Heart left ventricle (tissue), 16 donors: ENCODE measurements around the gene NPY2R. TPM values are rescaled to one million over a fixed set of nuclear protein-coding genes. Genes with fewer than 3 reads are reported as not detected.

Experiments used
- ATAC-seq, 4 donors: fragments of 200-7000 bp; cut with Tn5 transposase; one replicate each; pipeline ENCODE4 v1.9.1; 2020 to 2022; ENCODE audit warnings: moderate library complexity in 4 of 4, mild to moderate bottlenecking in 3 of 4, moderate number of reproducible peaks in 1 of 4
- DNase-seq, 5 donors: peaks; one replicate each; pipeline ENCODE4 v3.0.0-alpha.2; 2020
- H3K27ac ChIP-seq, 12 donors: fragments of 200-600 bp; sonication (generic) in 4 of 12; one replicate each; pipeline versions ENCODE4 v1.5.0 to v1.8.0; 2016 to 2022; ENCODE audit warnings: mild to moderate bottlenecking in 2 of 12
- H3K27me3 ChIP-seq, 9 donors: fragments of 200-600 bp; sonication (generic) in 2 of 9; one replicate each; pipeline versions ENCODE4 v1.5.1 to v1.8.0; 2016 to 2022; ENCODE audit warnings: mild to moderate bottlenecking in 3 of 9
- H3K36me3 ChIP-seq, 9 donors: fragments of 200-600 bp; sonication (generic) in 2 of 9; one replicate each; pipeline versions ENCODE4 v1.5.0 to v1.8.0; 2018 to 2022; ENCODE audit warnings: mild to moderate bottlenecking in 2 of 9
- H3K4me1 ChIP-seq, 12 donors: fragments of 200-600 bp; sonication (generic) in 4 of 12; one replicate each; pipeline versions ENCODE4 v1.5.0 to v1.8.0; 2016 to 2022; ENCODE audit warnings: mild to moderate bottlenecking in 3 of 12
- H3K4me3 ChIP-seq, 12 donors: fragments of 200-600 bp; sonication (generic) in 4 of 12; one replicate each; pipeline versions ENCODE4 v1.5.0 to v1.8.0; 2017 to 2022; ENCODE audit warnings: mild to moderate bottlenecking in 9 of 12, moderate library complexity in 4 of 12
- H3K9me3 ChIP-seq, 12 donors: fragments of 200-600 bp; sonication (generic) in 4 of 12; one replicate each; pipeline versions ENCODE4 v1.5.0 to v1.8.0; 2016 to 2022; ENCODE audit warnings: mild to moderate bottlenecking in 1 of 12
- POLR2A ChIP-seq, 2 donors: fragments of 450-650 bp; IDR thresholded peaks; one replicate each; pipeline ENCODE4 v1.6.1; 2017; ENCODE audit warnings: antibody characterized with exemption in 2 of 2, mild to moderate bottlenecking in 2 of 2, moderate library complexity in 2 of 2
- WGBS, 4 donors: extraction: QIAGEN DNeasy Blood & Tissue Kit in 2 of 4; methylation state at CpG; one replicate each; pipeline versions ENCODE4 v1.1.5 to v1.1.7; 2013 to 2018; 5-methylcytosine and 5-hydroxymethylcytosine counted together
- intact Hi-C, 10 donors: fragments of 100-400 bp; cut with DNase I; formaldehyde crosslinking; loops; one replicate each; pipeline versions ENCODE4 v1.11.1 to v1.14.2; 2022
- polyA plus RNA-seq, 2 donors: library from polyadenylated mRNA; stranded (reverse); fragments of 200-250 nt; gene quantifications; one replicate each; pipeline ENCODE4 v1.2.3, GENCODE V29; 2013
- total RNA-seq, 9 donors: library from RNA; depleted of rRNA in 2 of 9; stranded (reverse); fragments of >200 nt in 2 of 9; fragmentation: NEBNext Ultra II Directional in 3 of 9; extraction: Animal tissue kit (Norgen Biotek cat#: 25700) in 3 of 9; gene quantifications; one replicate each; pipeline versions ENCODE4 v1.1.0 to v1.2.4, GENCODE V29; 2016 to 2023
- TF ChIP-seq, protein P1 (sequence below), 12 donors: fragments of 200-600 bp; sonication (generic) in 4 of 12; IDR thresholded peaks; one replicate each; pipeline versions ENCODE4 v1.5.0 to v1.8.0; 2018 to 2022; ENCODE audit warnings: antibody characterized with exemption in 12 of 12, mild to moderate bottlenecking in 5 of 12
- donor health status: ischemic (EF 13 %, LVEDD 7.1; RV severe dilation, severe dysfunction).
- donor health status: healthy with polysubstance abuse.
- donor health status: DM: no; HTN: yes; CAD: no.
- donor health status: DM: no; HTN: no; CAD: no.
- donor health status: ischemic (EF 25% LVEDD 6.9; RV normal size, moderate dysfunction).
- donor health status: ischemic (EF 25% LVEDD 5.7; RV mildly dilated, moderate dysfunction).
- donor health status: healthy.
- donor health status: DM: yes; HTN: yes; CAD: no.
- donor health status: ischemic (EF 35%, LVEDD 5.7; RV mildly dilated, moderate dysfunction).
- donor health status: nonischemic (EF 11% LVEDD 7.7; RV severe dilation, severe dysfunction).
- donor health status: DM: yes; HTN: yes; CAD: no.
- donor health status: PGD.
- donor health status: ischemic (EF 29% LVEDD 5.4; RV normal size, mild dysfunction).
- donor health status: nonischemic (EF 23%, LVEDD 6.1; RV moderate dilation, normal function).

NPY2R gene
- total and polyA plus RNA-seq, 11 donors, result not detected

DNA sequence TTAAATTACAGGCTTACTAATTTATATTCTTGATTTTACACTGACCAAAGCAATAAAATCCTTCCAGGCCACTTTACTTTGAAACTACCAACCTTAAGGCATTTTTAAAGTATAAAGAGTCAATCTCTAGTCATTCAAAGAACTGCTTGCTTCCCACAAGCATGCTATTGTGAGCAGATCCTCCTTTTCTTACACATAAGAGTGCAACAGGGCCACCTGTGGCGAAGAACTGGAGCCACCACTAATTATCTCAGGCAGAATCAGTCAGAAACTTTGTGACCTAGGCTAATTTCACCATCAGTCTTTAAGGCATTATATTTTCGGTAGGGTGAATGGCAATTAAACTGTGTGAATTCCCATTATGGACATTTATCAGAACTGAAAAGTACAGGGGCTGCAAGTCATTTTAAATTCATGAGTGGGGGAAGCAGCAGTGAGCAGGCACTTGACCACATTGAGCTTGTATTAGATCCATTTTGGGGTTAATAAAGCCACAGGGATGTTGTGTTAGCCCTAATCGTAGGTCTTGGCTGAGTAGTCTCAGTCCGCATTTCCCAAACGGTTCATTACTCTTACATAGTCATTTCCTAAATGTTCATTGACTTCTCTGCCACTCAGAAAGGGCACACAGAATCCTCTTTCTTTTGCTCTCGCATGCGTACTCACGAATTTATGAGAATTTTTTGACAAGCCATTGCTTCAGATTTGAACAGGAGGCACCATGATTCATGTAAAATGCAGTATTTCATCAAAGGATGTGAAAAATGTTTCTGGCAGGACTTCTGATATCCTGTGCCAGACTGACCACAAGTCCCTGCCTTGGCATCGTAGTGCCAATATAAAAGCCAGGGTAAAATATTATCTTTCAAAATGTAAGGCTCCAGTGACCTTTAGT, 39.8 kb downstream of the NPY2R start:
- ATAC-seq, result no peak
- WGBS, 4 donors, result 72 to 80% (median 74%) methylated on average over 9 of the region's 9 CpGs

GRCh38 chr4:155249016-155249566, 40.7 kb downstream of the NPY2R start:
- intact Hi-C loops, result no loop called here
- no peaks in the 10 kb centered on the region for H3K4me1 ChIP-seq
- H3K27ac ChIP-seq, result no peak overlapping the region
- 53 to 65% (median 58%) methylated on average over 8 of the region's 8 CpGs for WGBS, 4 donors
- TF ChIP-seq POLR2A (IDR thresholded peaks at IDR 0.05), result no peak
- TF ChIP-seq, protein P1, sequence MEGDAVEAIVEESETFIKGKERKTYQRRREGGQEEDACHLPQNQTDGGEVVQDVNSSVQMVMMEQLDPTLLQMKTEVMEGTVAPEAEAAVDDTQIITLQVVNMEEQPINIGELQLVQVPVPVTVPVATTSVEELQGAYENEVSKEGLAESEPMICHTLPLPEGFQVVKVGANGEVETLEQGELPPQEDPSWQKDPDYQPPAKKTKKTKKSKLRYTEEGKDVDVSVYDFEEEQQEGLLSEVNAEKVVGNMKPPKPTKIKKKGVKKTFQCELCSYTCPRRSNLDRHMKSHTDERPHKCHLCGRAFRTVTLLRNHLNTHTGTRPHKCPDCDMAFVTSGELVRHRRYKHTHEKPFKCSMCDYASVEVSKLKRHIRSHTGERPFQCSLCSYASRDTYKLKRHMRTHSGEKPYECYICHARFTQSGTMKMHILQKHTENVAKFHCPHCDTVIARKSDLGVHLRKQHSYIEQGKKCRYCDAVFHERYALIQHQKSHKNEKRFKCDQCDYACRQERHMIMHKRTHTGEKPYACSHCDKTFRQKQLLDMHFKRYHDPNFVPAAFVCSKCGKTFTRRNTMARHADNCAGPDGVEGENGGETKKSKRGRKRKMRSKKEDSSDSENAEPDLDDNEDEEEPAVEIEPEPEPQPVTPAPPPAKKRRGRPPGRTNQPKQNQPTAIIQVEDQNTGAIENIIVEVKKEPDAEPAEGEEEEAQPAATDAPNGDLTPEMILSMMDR (IDR thresholded peaks at IDR 0.05), result no peak
- H3K36me3 ChIP-seq, result no peaks in the 10 kb centered on the region
- ATAC-seq (no peak), DNase-seq (no peak)
- H3K9me3 ChIP-seq, result no peaks in the 10 kb centered on the region
- H3K4me3 ChIP-seq, result no peak overlapping the region
- no peaks in the 10 kb centered on the region for H3K27me3 ChIP-seq

More for the DNA sequence above, 39.8 kb downstream of the NPY2R start:
- H3K4me1 ChIP-seq, result no peaks in the 10 kb centered on the region
- H3K4me3 ChIP-seq, result no peak overlapping the region
- no peaks in the 10 kb centered on the region for H3K9me3 ChIP-seq
- H3K27me3 ChIP-seq, result no peaks in the 10 kb centered on the region
- TF ChIP-seq, protein P1 (IDR thresholded peaks at IDR 0.05), result no peak
- TF ChIP-seq POLR2A (IDR thresholded peaks at IDR 0.05), result no peak
- no peaks in the 10 kb centered on the region for H3K36me3 ChIP-seq
- H3K27ac ChIP-seq, result no peak overlapping the region
- DNase-seq, result no peak
- intact Hi-C loops, result no loop called here

DNA sequence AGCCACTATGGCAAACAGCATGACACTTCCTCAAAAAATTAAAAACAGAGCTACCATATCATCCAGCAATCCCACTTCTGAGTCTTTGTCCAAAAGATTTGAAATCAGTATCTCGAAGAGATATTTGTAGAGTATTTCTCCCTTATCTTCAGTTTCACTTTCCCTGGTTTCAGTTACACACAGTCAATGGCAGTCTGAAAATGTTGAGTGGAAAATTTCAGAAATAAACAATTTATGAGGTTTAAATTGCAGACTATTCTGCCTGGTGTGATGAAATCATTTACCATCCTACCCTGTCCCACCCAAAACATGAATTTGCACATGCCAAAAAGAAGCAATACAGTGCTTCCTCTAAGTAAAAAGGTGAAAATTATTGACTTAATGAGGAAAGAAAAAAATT, 43.9 kb downstream of the NPY2R start:
- Histone ChIP-seq H3K4me1 (no peaks in the 10 kb centered on the region), H3K9me3 (no peaks in the 10 kb centered on the region), H3K36me3 (no peaks in the 10 kb centered on the region), H3K27ac (no peak overlapping the region), H3K27me3 (no peaks in the 10 kb centered on the region), H3K4me3 (no peak overlapping the region)
- ATAC-seq, result no peak
- WGBS, 4 donors, result 52 to 63% (median 58%) methylated on average over 1 of the region's 1 CpG
- DNase-seq, result no peak
- intact Hi-C loops, result no loop called here
- TF ChIP-seq, protein P1 (IDR thresholded peaks at IDR 0.05), result no peak
- TF ChIP-seq POLR2A (IDR thresholded peaks at IDR 0.05), result no peak

DNA sequence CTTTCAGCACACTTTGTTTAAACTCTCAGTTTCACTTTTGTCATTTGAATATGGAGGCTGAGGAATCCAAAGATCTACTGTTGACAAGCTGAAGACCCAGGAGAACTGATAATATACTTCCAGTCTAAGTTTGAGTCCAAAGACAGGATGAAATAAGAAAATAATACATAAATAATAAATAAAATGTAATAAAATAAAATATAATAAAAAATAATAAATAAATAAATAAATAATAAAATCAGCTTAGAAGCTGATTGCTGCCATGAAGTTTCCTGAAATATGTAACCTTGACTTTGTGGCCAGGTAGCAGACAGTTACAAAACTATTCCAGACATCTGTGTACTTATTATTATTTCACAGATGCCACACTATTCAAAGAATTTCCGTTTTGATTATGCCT, 55.0 kb downstream of the NPY2R start:
- WGBS, 4 donors, result 66 to 82% (median 70%) methylated on average over 1 of the region's 1 CpG
- TF ChIP-seq, protein P1 (IDR thresholded peaks at IDR 0.05), result no peak
- no peak for TF ChIP-seq POLR2A (IDR thresholded peaks at IDR 0.05)
- DNase-seq, result no peak
- no peaks in the 10 kb centered on the region for H3K4me1 ChIP-seq
- no peaks in the 10 kb centered on the region for H3K36me3 ChIP-seq
- peaks cover 0 to 8% (median 0%) of the 10 kb centered on the region in 12 donors for H3K9me3 ChIP-seq
- no peaks in the 10 kb centered on the region for H3K27me3 ChIP-seq
- H3K4me3 ChIP-seq, result no peak overlapping the region
- no peak overlapping the region for H3K27ac ChIP-seq
- intact Hi-C loops, result no loop called here
- ATAC-seq, result no peak
